Measurements from ENCODE around the gene VWA1. TPM values are rescaled to one million over a fixed set of nuclear protein-coding genes. Genes with fewer than 3 reads are reported as not detected.
A peak's percentile ranks its signal among the peaks of the same experiment; 100 is the strongest.

VWA1 gene
- total and polyA plus RNA-seq, 4 donors, result 51.7 to 94.3 (median 69.1) TPM

DNA sequence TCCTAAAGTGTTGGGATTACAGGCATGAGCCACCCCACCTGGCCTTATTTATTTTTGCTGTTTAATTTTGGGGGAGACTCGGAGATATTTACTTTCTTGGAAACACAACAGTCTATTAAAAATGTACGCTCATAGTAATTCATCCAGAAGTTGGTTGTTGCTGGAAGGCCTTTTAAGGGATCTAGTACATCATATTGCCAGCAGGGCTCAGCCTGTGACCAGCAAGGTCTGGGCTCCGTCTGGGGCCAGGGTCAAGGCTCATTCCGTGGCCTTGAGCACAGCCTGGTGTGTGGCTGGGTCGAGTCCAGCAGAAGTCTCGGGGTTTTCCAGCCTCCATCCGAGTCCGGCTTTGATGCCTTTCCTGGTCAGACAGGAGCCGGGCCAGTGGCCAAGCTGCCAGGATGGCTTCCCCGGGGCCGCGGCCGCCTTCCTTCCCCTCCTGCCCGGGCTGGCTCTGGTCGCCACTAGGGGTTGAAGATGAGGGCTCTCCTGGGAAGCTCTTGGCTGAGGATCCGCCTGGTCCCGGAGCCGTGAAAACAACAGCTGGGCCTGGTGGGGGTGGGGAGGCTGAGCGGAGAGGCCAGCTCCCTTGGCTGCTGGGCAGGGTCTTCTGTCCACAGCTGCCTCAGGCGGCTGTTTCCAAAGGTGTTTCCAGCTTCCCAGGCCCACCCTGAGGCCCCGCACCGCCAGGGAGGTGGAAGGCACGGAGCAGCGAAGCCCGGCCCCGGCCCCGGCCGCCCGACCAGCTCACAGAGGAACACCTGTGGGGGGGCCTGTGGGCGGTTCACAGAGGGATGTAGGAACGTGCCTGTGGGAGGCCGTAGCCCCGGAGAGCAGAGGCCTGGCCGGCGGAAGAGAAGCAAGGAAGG lies 5.1 kb upstream of the VWA1 start:
- H3K4me1 ChIP-seq (ENCODE audit: control insufficient read depth in 5 of 5, insufficient read depth in 5 of 5, low read length in 5 of 5), result peaks cover 0 to 64% (median 42%) of the 10 kb centered on the region in 5 donors
- peak overlapping the region in 1 of 2 donors; percentile 3 for H3K9ac ChIP-seq (ENCODE audit: insufficient read depth in 1 of 2, low read length in 2 of 2)
- TF ChIP-seq, protein P1, sequence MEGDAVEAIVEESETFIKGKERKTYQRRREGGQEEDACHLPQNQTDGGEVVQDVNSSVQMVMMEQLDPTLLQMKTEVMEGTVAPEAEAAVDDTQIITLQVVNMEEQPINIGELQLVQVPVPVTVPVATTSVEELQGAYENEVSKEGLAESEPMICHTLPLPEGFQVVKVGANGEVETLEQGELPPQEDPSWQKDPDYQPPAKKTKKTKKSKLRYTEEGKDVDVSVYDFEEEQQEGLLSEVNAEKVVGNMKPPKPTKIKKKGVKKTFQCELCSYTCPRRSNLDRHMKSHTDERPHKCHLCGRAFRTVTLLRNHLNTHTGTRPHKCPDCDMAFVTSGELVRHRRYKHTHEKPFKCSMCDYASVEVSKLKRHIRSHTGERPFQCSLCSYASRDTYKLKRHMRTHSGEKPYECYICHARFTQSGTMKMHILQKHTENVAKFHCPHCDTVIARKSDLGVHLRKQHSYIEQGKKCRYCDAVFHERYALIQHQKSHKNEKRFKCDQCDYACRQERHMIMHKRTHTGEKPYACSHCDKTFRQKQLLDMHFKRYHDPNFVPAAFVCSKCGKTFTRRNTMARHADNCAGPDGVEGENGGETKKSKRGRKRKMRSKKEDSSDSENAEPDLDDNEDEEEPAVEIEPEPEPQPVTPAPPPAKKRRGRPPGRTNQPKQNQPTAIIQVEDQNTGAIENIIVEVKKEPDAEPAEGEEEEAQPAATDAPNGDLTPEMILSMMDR (IDR thresholded peaks at IDR 0.05; ENCODE audit: control extremely low read depth, extremely low read depth), result no peak
- ATAC-seq (ENCODE audit: insufficient read depth, low FRiP score) (no peak), DNase-seq (peak; percentile 92 to 95 (median 93))
- H3K4me3 ChIP-seq, result no peak overlapping the region
- no peaks in the 10 kb centered on the region for H3K27me3 ChIP-seq (ENCODE audit: control insufficient read depth in 3 of 3, insufficient read depth in 3 of 3, low read length in 2 of 3)
- 19 to 49% methylated on average over 35 of the region's 35 CpGs for WGBS, 2 donors
- H3K9me3 ChIP-seq (ENCODE audit: control insufficient read depth in 4 of 4, insufficient read depth in 3 of 4, low read length in 3 of 4), result no peaks in the 10 kb centered on the region
- peak overlapping the region; percentile 21 to 83 for H3K27ac ChIP-seq (ENCODE audit: low read depth in 1 of 2, low read length in 1 of 2)
- no peaks in the 10 kb centered on the region for H3K36me3 ChIP-seq (ENCODE audit: control insufficient read depth in 4 of 4, insufficient read depth in 4 of 4, low read length in 4 of 4)

DNA sequence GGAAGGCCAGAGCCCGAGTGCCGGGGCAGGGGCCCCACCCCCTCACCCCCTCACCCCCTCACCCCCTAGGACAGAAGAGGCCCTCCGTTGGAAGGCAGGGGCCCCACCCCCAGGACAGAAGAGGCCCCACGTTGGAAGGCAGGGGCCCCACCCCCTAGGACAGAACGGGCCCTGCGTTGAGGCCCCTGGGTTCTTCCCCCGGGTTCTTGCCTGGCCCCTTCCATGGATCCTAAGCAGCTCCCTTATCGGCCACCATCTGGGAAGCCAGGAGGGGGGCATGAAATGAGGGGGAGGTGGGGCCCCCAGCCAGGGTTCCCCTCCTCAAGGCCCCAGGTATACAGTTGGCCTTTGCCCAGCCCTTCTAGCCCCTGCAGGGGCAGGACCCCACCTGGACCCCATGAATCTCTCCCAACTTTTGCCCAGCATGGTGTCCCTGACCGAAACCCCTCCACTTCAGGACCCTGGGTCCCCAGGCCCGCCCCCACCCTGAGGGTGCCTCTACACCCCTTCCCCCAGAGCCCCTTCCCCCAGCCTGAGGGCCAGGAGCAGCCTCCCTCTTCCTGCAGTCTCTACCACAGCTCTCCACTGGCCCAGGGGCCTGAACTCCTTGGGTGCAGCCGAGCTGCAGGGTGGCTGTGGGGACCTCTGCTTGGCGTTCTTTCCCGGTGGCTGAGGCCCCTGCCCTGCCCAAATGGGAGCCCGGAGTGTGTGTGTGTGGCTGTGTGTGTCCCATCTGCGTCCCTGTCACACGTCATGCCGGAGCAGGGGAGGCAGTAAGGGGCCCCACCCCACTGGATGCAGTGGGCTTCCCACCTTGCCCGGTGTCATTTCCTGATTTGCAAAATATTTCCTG lies 4.3 kb upstream of the VWA1 start:
- Histone ChIP-seq H3K27ac (ENCODE audit: low read depth in 1 of 2, low read length in 1 of 2) (peak overlapping the region; percentile 69 to 84), H3K4me1 (ENCODE audit: control insufficient read depth in 5 of 5, insufficient read depth in 5 of 5, low read length in 5 of 5) (peaks cover 0 to 68% (median 46%) of the 10 kb centered on the region in 5 donors), H3K27me3 (ENCODE audit: control insufficient read depth in 3 of 3, insufficient read depth in 3 of 3, low read length in 2 of 3) (no peaks in the 10 kb centered on the region), H3K9ac (ENCODE audit: insufficient read depth in 1 of 2, low read length in 2 of 2) (no peak overlapping the region), H3K36me3 (ENCODE audit: control insufficient read depth in 4 of 4, insufficient read depth in 4 of 4, low read length in 4 of 4) (no peaks in the 10 kb centered on the region), H3K9me3 (ENCODE audit: control insufficient read depth in 4 of 4, insufficient read depth in 3 of 4, low read length in 3 of 4) (no peaks in the 10 kb centered on the region), H3K4me3 (no peak overlapping the region)
- DNase-seq (no peak), ATAC-seq (ENCODE audit: insufficient read depth, low FRiP score) (no peak)
- 44 to 57% methylated on average over 17 to 18 of the region's 18 CpGs for WGBS, 2 donors
- TF ChIP-seq, protein P1 (IDR thresholded peaks at IDR 0.05; ENCODE audit: control extremely low read depth, extremely low read depth), result no peak

DNA sequence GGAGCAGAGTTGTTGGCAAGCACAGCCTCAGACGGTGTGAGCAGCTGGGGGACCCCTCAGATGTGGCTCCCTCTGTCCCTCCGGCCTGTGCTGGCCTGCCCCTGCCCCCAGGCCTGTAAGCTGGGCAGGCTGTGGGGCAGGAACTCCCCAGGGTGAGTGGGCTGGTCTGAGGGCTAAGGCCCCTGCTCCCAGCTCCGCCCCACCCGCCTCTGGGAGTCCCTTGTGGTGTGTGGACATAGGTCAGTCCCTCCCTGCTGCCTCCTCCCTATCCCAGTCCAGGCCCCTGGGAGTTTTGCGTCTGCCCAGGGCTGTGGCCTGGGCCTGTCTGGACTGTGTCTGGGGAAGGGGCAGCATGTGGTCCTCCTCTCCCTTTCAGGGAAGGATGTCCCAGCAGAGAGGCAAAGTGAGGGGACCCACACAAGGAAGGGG lies 3.6 kb upstream of the VWA1 start:
- no peak overlapping the region for H3K4me3 ChIP-seq
- WGBS, 2 donors, result 46 to 63% methylated on average over 5 of the region's 5 CpGs

More for the DNA sequence above, 3.6 kb upstream of the VWA1 start:
- peak overlapping the region; percentile 69 to 84 for H3K27ac ChIP-seq (ENCODE audit: low read depth in 1 of 2, low read length in 1 of 2)
- DNase-seq (no peak), ATAC-seq (ENCODE audit: insufficient read depth, low FRiP score) (peak; percentile 20)
- no peak overlapping the region for H3K9ac ChIP-seq (ENCODE audit: insufficient read depth in 1 of 2, low read length in 2 of 2)
- TF ChIP-seq, protein P1 (IDR thresholded peaks at IDR 0.05; ENCODE audit: control extremely low read depth, extremely low read depth), result no peak
- peaks cover 0 to 72% (median 48%) of the 10 kb centered on the region in 5 donors for H3K4me1 ChIP-seq (ENCODE audit: control insufficient read depth in 5 of 5, insufficient read depth in 5 of 5, low read length in 5 of 5)
- no peaks in the 10 kb centered on the region for H3K36me3 ChIP-seq (ENCODE audit: control insufficient read depth in 4 of 4, insufficient read depth in 4 of 4, low read length in 4 of 4)
- H3K27me3 ChIP-seq (ENCODE audit: control insufficient read depth in 3 of 3, insufficient read depth in 3 of 3, low read length in 2 of 3), result no peaks in the 10 kb centered on the region
- H3K9me3 ChIP-seq (ENCODE audit: control insufficient read depth in 4 of 4, insufficient read depth in 3 of 4, low read length in 3 of 4), result no peaks in the 10 kb centered on the region

Measured in lung (tissue), 12 donors.